A673 (cell line): ENCODE data around the gene SH3RF1. TPM values are rescaled to one million over a fixed set of nuclear protein-coding genes. Genes with fewer than 3 reads are reported as not detected.

Experiments used
- BruUV-seq: library from RNA; stranded (reverse); fragments of 400-500 nt; replicated peaks from 2 replicates; lab custom pipeline; 2021; lab: Mats Ljungman, UMichigan
- CTCF ChIA-PET: fragments of 300-600 bp; sonication (Branson Sonifier 250); formaldehyde crosslinking; loops from one replicate; lab custom pipeline; 2022; ENCODE audit warnings: antibody characterized with exemption; lab: Charles Lee
- POLR2A ChIA-PET: fragments of 300-600 bp; sonication (Branson Sonifier 250); formaldehyde crosslinking; loops from one replicate; lab custom pipeline; 2022; ENCODE audit warnings: antibody characterized with exemption; ENCODE audit not compliant: low non-redundant PET; lab: Charles Lee
- DNase-seq: peaks from one replicate; pipeline ENCODE4 v3.0.0-alpha.2; 2015; ENCODE audit warnings: low spot score
- H3K27ac ChIP-seq: fragments of 200-600 bp; sonication (generic); 2 replicates; pipeline ENCODE4 v1.5.1; 2016; ENCODE audit warnings: mixed run types, low read depth, mild to moderate bottlenecking, mixed read lengths, antibody characterized with exemption, low read length; ENCODE audit not compliant: poor library complexity, severe bottlenecking
- H3K27me3 ChIP-seq: fragments of 200-600 bp; sonication (generic); replicated peaks from 2 replicates; pipeline ENCODE4 v1.6.1; 2017; ENCODE audit warnings: mixed run types, low read depth, mild to moderate bottlenecking, mixed read lengths, antibody characterized with exemption, low read length; ENCODE audit not compliant: insufficient read depth, poor library complexity
- H3K36me3 ChIP-seq: fragments of 200-600 bp; sonication (generic); 2 replicates; pipeline ENCODE4 v1.6.1; 2016; ENCODE audit warnings: mixed run types, mild to moderate bottlenecking, mixed read lengths, antibody characterized with exemption, low read length; ENCODE audit not compliant: insufficient read depth, poor library complexity, severe bottlenecking
- H3K4me1 ChIP-seq: fragments of 200-600 bp; sonication (generic); 2 replicates; pipeline ENCODE4 v1.6.1; 2017; ENCODE audit warnings: mixed run types, mild to moderate bottlenecking, mixed read lengths, antibody characterized with exemption, low read length; ENCODE audit not compliant: insufficient read depth, poor library complexity, severe bottlenecking
- H3K4me3 ChIP-seq: fragments of 200-600 bp; sonication (generic); 2 replicates; pipeline ENCODE4 v1.5.1; 2016; ENCODE audit warnings: low read depth, mixed run types, mild to moderate bottlenecking, mixed read lengths, low read length; ENCODE audit not compliant: poor library complexity, severe bottlenecking
- H3K9me3 ChIP-seq: fragments of 200-600 bp; sonication (generic); 2 replicates; pipeline ENCODE4 v1.6.1; 2016; ENCODE audit warnings: mixed run types, low read depth, mild to moderate bottlenecking, mixed read lengths, antibody characterized with exemption, low read length; ENCODE audit not compliant: poor library complexity, severe bottlenecking
- EZH2 ChIP-seq: fragments of 200-600 bp; sonication (generic); IDR thresholded peaks from 2 replicates; pipeline ENCODE4 v1.6.1; 2017; ENCODE audit warnings: borderline replicate concordance, low read depth, mild to moderate bottlenecking, mixed read lengths, antibody characterized with exemption, low read length; ENCODE audit not compliant: poor library complexity, severe bottlenecking
- intact Hi-C: fragments of 100-400 bp; cut with micrococcal nuclease; formaldehyde crosslinking; loops from one replicate; pipeline ENCODE4 v1.10.0; 2022; ENCODE audit not compliant: unreplicated experiment
- total RNA-seq: library from RNA; stranded (reverse); gene quantifications from 2 replicates; pipeline ENCODE4 v1.2.3, GENCODE V29; 2021
- TF ChIP-seq, protein P1 (sequence below): fragments of 300-800, 200-600 bp; sonication (generic); conservative IDR thresholded peaks from 2 replicates; pipeline ENCODE4 v1.5.1; 2017; ENCODE audit warnings: low read depth, mild to moderate bottlenecking, antibody characterized with exemption, low read length, moderate library complexity, mixed read lengths

The SH3RF1 gene
- total RNA-seq, 1 experiment from 2014 or later: 15.3 TPM

- ChIA-PET CTCF (no interaction called here), POLR2A (no interaction called here)
- no peaks in the 10 kb centered on the region for H3K36me3 ChIP-seq
- no peak overlapping the region for H3K4me3 ChIP-seq
- BruUV-seq: no TSS peak
- H3K4me1 ChIP-seq: no peaks in the 10 kb centered on the region
- H3K27ac ChIP-seq: no peak overlapping the region
- H3K9me3 ChIP-seq: no peaks in the 10 kb centered on the region
- no peaks in the 10 kb centered on the region for H3K27me3 ChIP-seq
- intact Hi-C loops: no loop called here
- TF ChIP-seq, protein P1, sequence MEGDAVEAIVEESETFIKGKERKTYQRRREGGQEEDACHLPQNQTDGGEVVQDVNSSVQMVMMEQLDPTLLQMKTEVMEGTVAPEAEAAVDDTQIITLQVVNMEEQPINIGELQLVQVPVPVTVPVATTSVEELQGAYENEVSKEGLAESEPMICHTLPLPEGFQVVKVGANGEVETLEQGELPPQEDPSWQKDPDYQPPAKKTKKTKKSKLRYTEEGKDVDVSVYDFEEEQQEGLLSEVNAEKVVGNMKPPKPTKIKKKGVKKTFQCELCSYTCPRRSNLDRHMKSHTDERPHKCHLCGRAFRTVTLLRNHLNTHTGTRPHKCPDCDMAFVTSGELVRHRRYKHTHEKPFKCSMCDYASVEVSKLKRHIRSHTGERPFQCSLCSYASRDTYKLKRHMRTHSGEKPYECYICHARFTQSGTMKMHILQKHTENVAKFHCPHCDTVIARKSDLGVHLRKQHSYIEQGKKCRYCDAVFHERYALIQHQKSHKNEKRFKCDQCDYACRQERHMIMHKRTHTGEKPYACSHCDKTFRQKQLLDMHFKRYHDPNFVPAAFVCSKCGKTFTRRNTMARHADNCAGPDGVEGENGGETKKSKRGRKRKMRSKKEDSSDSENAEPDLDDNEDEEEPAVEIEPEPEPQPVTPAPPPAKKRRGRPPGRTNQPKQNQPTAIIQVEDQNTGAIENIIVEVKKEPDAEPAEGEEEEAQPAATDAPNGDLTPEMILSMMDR: no peak
- TF ChIP-seq EZH2: no peak
- no peak for DNase-seq
Measured at GRCh38 chr4:169233691-169234090, 37.1 kb downstream of the SH3RF1 start.

DNA sequence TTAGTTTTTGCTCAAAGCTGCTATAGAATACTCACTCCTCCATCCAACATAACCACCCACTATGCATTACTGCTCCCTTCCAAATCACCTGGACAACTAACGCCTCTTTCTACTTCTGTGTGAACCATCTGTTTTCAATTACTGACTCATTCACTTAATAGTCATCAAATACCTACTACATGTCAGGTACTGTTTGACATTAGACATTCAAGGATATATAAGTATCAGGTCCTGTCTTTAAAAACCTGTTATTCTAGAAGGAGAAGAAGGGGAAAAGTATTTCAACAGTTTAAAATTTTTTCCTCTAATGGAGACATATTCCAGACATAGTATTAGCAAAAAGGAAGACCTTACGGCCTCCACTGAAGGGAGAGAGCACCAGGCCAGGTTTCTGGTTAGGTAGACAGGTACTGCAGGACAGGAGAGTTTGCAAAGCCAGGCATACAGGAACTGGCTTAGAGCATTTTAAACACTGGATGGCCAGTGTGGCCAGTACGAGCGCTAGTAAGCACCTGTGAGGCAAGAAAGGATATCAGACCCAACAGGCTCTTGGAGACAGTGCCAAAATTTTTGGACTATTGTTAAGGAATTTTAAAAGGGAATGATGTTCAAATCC lies 39.0 kb downstream of the SH3RF1 start:
- intact Hi-C loops: no loop called here
- no peak for DNase-seq
- H3K27me3 ChIP-seq: no peaks in the 10 kb centered on the region
- no peaks in the 10 kb centered on the region for H3K9me3 ChIP-seq
- H3K27ac ChIP-seq: no peak overlapping the region
- no peak overlapping the region for H3K4me3 ChIP-seq
- ChIA-PET CTCF (no interaction called here), POLR2A (no interaction called here)
- TF ChIP-seq EZH2: no peak
- TF ChIP-seq, protein P1: no peak
- no peaks in the 10 kb centered on the region for H3K36me3 ChIP-seq
- no TSS peak for BruUV-seq
- H3K4me1 ChIP-seq: no peaks in the 10 kb centered on the region

DNA sequence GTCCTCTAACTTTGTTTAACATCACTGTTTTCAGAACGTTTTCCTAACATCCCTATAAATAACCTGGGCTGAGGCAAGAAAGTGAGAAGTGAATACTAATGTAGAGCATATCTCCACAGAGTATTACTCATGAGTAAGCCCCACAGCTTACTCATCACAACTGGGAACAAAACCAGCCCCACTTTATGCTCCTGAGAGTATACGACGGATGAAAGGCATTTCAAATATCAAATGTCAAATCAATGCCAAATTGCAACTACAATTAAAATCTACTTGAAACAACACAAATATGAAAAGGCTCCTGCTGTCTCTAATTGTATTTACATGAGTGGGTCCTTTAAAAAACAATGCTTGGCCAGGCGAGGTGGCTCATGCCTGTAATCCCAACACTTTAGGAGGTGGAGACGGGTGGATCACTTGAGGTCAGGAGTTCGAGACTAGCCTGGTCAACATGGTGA lies 41.2 kb downstream of the SH3RF1 start:
- Histone ChIP-seq H3K27ac (no peak overlapping the region), H3K27me3 (no peaks in the 10 kb centered on the region), H3K4me1 (peaks cover 16% of the 10 kb centered on the region), H3K9me3 (no peaks in the 10 kb centered on the region), H3K36me3 (no peaks in the 10 kb centered on the region), H3K4me3 (no peak overlapping the region)
- no TSS peak for BruUV-seq
- POLR2A ChIA-PET: no interaction called here
- intact Hi-C loops: no loop called here
- CTCF ChIA-PET: no interaction called here
- no peak for TF ChIP-seq EZH2
- TF ChIP-seq, protein P1: no peak
- DNase-seq: peak; percentile 56
